Activated CD4-positive, alpha-beta T cell treated with anti-CD3 and anti-CD28 coated beads for 36 hours (primary cell): ENCODE results near the gene NAB2. TPM values are rescaled to one million over a fixed set of nuclear protein-coding genes. Genes with fewer than 3 reads are reported as not detected.
"Not testable (repeated sequence)": the region's sequence is repeated elsewhere in the genome, so short reads cannot be mapped to it uniquely, and the experiment has no call there.

Source experiments
- ATAC-seq: fragments of 200-7000 bp; cut with Tn5 transposase; one replicate; pipeline ENCODE4 v1.10.0; 2021; ENCODE audit warnings: mild to moderate bottlenecking, moderate library complexity
- CTCF ChIA-PET: fragments of 350-600 bp; sonication (Branson Sonifier 250); formaldehyde crosslinking; loops from one replicate; lab custom pipeline; 2021; ENCODE audit warnings: antibody characterized with exemption; lab: Charles Lee
- POLR2A ChIA-PET: fragments of 350-600 bp; sonication (Branson Sonifier 250); formaldehyde crosslinking; loops from one replicate; lab custom pipeline; 2021; ENCODE audit warnings: antibody characterized with exemption, inconsistent platforms; lab: Charles Lee
- DNase-seq: peaks from one replicate; pipeline ENCODE4 v3.0.0-alpha.2; 2020
- H3K27ac Mint-ChIP-seq: one replicate; pipeline ENCODE4 v1.8.0; 2021; ENCODE audit warnings: mixed read lengths
- H3K27me3 Mint-ChIP-seq: one replicate; pipeline ENCODE4 v1.8.0; 2021; ENCODE audit warnings: mixed read lengths
- H3K36me3 Mint-ChIP-seq: one replicate; pipeline ENCODE4 v1.8.0; 2021; ENCODE audit warnings: low read depth, mixed read lengths
- H3K4me1 Mint-ChIP-seq: one replicate; pipeline ENCODE4 v1.8.0; 2021; ENCODE audit warnings: mixed read lengths
- H3K4me3 Mint-ChIP-seq: one replicate; pipeline ENCODE4 v1.8.0; 2021; ENCODE audit warnings: mild to moderate bottlenecking, moderate library complexity, mixed read lengths
- H3K9me3 Mint-ChIP-seq: one replicate; pipeline ENCODE4 v1.8.0; 2021; ENCODE audit warnings: low read depth, mixed read lengths
- intact Hi-C, 2 experiments: fragments of 100-400 bp; cut with DNase I in 1 of 2; cut with micrococcal nuclease in 1 of 2; formaldehyde crosslinking; loops; one replicate each; pipeline versions ENCODE4 v1.14.2 to v1.15.1; 2022 to 2024; cut with DNase I, micrococcal nuclease
- total RNA-seq, 2 experiments: library from RNA; stranded (reverse); gene quantifications; one replicate each; pipeline ENCODE4 v1.2.3, GENCODE V29; 2021

The NAB2 gene
- total RNA-seq, 2 experiments from 2014 or later, result 46.8 to 48.6 TPM

GRCh38 chr12:57066245-57066644, 22.7 kb upstream of the NAB2 start:
- Mint-ChIP-seq H3K27me3 (no peaks in the 10 kb centered on the region), H3K4me3 (peak overlapping the region; percentile 76), H3K27ac (peak overlapping the region; percentile 97), H3K36me3 (peaks cover 81% of the 10 kb centered on the region), H3K4me1 (peaks cover 82% of the 10 kb centered on the region), H3K9me3 (peaks cover 5% of the 10 kb centered on the region)
- intact Hi-C loops, result no loop called here
- peak; percentile 37 for ATAC-seq
- POLR2A ChIA-PET, result interaction anchor here (0.8 to 1.5 kb wide), 3 partner anchors 12 to 382 kb away, joined by 4 to 7 read pairs (median 5); partner anchors contain the start of genes NEMP1 and STAT6
- no peak for DNase-seq
- CTCF ChIA-PET, result interaction anchor here (0.6 to 26.8 kb wide), 14 partner anchors 8 to 146 kb away, joined by 3 to 411 read pairs (median 4); partner anchors contain the start of genes NAB2, NEMP1, STAT6 and ZBTB39

DNA sequence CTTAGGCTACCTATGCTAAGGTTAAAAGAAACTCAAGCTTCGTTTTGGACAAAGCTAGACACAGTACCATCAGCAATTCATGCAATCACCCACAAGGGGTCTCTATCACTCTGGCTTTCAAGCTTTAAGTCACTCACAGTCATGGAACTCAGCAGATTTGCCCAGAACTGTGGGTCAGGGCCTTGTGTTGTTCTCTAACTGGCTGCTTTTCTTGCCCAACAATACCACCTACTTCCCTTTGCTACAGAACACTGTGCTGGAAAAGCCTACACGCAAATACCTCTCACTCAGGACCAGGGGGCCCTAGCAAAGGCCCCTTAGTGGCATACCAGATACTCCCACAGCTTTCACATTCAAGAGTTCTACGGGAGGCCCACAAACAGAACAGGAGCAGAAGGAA, 19.4 kb upstream of the NAB2 start:
- Mint-ChIP-seq H3K36me3 (peaks cover 76% of the 10 kb centered on the region), H3K9me3 (peaks cover 5% of the 10 kb centered on the region), H3K27ac (peak overlapping the region; percentile 89), H3K4me1 (peaks cover 74% of the 10 kb centered on the region), H3K27me3 (no peaks in the 10 kb centered on the region), H3K4me3 (peak overlapping the region; percentile 39)
- intact Hi-C loops, result loop anchor here (1.0 to 2.0 kb wide), 7 partner anchors 9 to 114 kb away; partner anchors contain the start of gene NEMP1 (in 1 of the 2)
- DNase-seq, result peak; percentile 74
- CTCF ChIA-PET, result interaction anchor here (0.6 to 26.8 kb wide), 33 partner anchors 9 to 556 kb away, joined by 3 to 411 read pairs (median 4); partner anchors contain the start of genes LRP1, NAB2, NEMP1 and STAT6
- ATAC-seq, result peak; percentile 73
- POLR2A ChIA-PET, result interaction anchor here (0.7 to 2.9 kb wide), 5 partner anchors 9 to 42 kb away, joined by 3 to 30 read pairs (median 5); partner anchors contain the start of genes NAB2, NEMP1 and STAT6

DNA sequence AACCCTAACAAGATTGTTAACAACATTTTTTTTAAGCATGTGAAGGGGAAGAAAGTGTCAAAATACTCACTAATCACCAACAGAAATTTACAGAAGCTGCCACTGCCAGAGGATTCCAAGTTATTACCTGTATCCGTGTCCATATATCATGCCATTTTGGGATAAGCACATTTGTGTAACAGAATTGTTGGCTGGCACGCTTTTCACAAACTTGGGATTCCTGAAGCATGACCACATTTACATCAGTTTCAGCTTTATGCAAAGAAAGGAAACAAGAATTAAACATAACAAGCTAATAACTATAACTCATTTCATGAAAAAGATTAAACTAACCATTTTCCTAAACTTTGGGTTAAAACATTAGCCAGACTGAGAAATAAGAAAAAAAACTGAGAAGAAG, 16.3 kb upstream of the NAB2 start:
- ChIA-PET CTCF (interaction anchor here (0.7 to 26.8 kb wide), 7 partner anchors 13 to 318 kb away, joined by 3 to 411 read pairs (median 8); partner anchors contain the start of genes NAB2 and STAT6), POLR2A (interaction anchor here (0.7 kb wide), 1 partner anchor 45 kb away, joined by 4 read pairs; no protein-coding TSS in a partner anchor)
- Mint-ChIP-seq H3K4me3 (no peak overlapping the region), H3K36me3 (peaks cover 68% of the 10 kb centered on the region), H3K27ac (peak overlapping the region; percentile 75), H3K4me1 (peaks cover 52% of the 10 kb centered on the region), H3K9me3 (no peaks in the 10 kb centered on the region), H3K27me3 (no peaks in the 10 kb centered on the region)
- intact Hi-C loops, result no loop called here
- ATAC-seq, result no peak
- no peak for DNase-seq

GRCh38 chr12:57073566-57074450, 15.1 kb upstream of the NAB2 start:
- H3K27me3 Mint-ChIP-seq, DNase-seq, H3K4me3 Mint-ChIP-seq, intact Hi-C loops, H3K9me3 Mint-ChIP-seq, ATAC-seq: not testable (repeated sequence)
- POLR2A ChIA-PET, result interaction anchor here (0.6 to 1.2 kb wide), 4 partner anchors 16 to 394 kb away, joined by 3 to 11 read pairs (median 4); no protein-coding TSS in a partner anchor
- Mint-ChIP-seq H3K36me3 (peaks cover 58% of the 10 kb centered on the region), H3K4me1 (peaks cover 42% of the 10 kb centered on the region), H3K27ac (peak overlapping the region; percentile 25)
- CTCF ChIA-PET, result interaction anchor here (0.6 to 26.8 kb wide), 7 partner anchors 9 to 317 kb away, joined by 3 to 411 read pairs (median 9); partner anchors contain the start of genes NAB2 and STAT6

DNA sequence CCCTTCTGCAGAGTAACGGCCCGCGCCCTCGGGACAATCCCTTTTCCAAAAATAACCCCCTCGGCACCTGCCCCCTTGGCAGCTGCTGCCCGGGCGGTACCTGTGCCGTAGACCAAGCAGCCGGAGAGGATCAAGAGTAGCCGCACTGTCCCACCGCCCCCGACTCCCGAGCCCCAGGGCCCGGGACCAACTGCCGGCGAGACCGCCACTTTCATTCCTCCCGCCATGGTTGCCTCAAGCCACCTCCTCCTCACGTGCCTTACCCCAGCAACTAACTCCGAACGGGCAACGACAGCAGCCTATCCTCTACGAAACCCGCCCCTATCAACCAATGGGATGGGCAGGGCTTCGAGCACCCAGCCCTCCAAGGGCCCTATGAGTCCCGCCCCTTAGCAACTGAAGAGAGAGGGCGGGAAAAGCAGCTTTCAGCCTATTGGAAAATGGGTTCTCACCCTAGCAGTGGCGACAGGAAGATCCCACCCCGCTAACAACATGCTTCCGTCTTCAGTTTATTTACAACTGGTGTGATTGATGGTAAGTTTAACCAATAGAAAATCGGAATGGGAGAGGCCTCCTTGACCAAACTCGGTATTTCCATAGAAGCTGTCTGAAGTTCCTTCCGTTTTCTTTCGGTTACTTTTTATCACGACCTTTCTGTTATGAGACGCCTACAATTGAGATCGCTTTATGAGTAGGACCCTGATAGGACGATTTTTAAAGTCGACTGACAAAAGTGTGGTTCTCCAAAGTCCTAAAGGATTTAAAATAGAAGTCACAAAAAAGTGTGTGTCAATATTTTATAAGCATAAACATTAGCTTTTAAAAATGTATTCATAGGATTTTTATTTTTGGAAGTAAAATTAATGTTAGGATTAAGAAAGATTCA, 10.2 kb upstream of the NAB2 start, which contains the start of gene NEMP1:
Gene NEMP1, minus strand, starts transcription at position 273 of the 886 bp plus-strand sequence. Its CDS starts 46 bp downstream, at position 227.
- Mint-ChIP-seq H3K4me3 (peak within 1 kb of the TSS; percentile 97), H3K4me1 (peaks cover 29% of the 10 kb centered on the region), H3K27ac (peak within 1 kb of the TSS; percentile 94), H3K36me3 (peaks cover 26% of the 10 kb centered on the region), H3K9me3 (no peaks in the 10 kb centered on the region), H3K27me3 (no peaks in the 10 kb centered on the region)
- ChIA-PET POLR2A (interaction anchor here (0.5 to 3.2 kb wide), 14 partner anchors 9 to 401 kb away, joined by 3 to 35 read pairs (median 5); partner anchors contain the start of genes NACA, PTGES3 and STAT6), CTCF (interaction anchor here (0.6 to 26.8 kb wide), 21 partner anchors 8 to 444 kb away, joined by 3 to 411 read pairs (median 4); partner anchors contain the start of genes NAB2, NACA and STAT6)
- intact Hi-C loops, result loop anchor here (1.0 to 2.0 kb wide), 8 partner anchors 9 to 442 kb away; partner anchors contain the start of genes NACA (in 1 of the 2) and PTGES3 (in 1 of the 2)
- ATAC-seq (peak; percentile 95), DNase-seq (peak; percentile 97)

DNA sequence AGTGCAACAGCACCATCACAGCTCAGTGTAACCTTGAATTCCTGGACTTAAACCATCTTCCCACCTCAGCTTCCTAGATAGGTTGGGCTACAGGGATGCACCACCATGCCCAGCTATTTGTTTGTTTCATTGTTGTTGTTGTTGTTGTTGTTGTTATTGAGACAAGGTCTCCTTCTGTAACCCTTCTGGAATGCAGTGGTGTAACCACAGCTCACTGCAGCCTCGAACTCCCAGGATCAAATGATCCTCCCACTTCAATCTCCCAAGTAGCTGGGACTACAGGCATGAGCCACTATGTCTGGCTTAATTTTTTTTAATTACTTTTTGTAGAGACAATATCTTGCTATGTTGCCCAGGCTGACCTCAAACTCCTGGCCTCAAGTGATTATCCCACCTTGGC, 9.1 kb upstream of the NAB2 start:
- peak overlapping the region; percentile 94 for H3K27ac Mint-ChIP-seq
- no peaks in the 10 kb centered on the region for H3K9me3 Mint-ChIP-seq
- H3K36me3 Mint-ChIP-seq, result peaks cover 17% of the 10 kb centered on the region
- no peak for DNase-seq
- H3K27me3 Mint-ChIP-seq, result no peaks in the 10 kb centered on the region
- POLR2A ChIA-PET, result interaction anchor here (0.7 to 3.2 kb wide), 5 partner anchors 11 to 392 kb away, joined by 4 to 35 read pairs (median 6); partner anchors contain the start of genes PTGES3, SHMT2 and STAT6
- H3K4me1 Mint-ChIP-seq, result peaks cover 29% of the 10 kb centered on the region
- CTCF ChIA-PET, result interaction anchor here (0.6 to 26.8 kb wide), 14 partner anchors 9 to 445 kb away, joined by 3 to 411 read pairs (median 5); partner anchors contain the start of genes NAB2 and STAT6
- peak overlapping the region; percentile 97 for H3K4me3 Mint-ChIP-seq
- intact Hi-C loops, result loop anchor here (2.0 to 10.0 kb wide), 6 partner anchors 15 to 1145 kb away; partner anchors contain the start of genes DGKA (in 1 of the 2), IL23A (in 1 of the 2), MYL6 (in 1 of the 2) and MYL6B (in 1 of the 2)
- ATAC-seq, result no peak

GRCh38 chr12:57080855-57081254, 8.1 kb upstream of the NAB2 start:
- ChIA-PET POLR2A (no interaction called here), CTCF (interaction anchor here (0.6 to 26.8 kb wide), 7 partner anchors 10 to 898 kb away, joined by 3 to 411 read pairs (median 8); partner anchors contain the start of genes NAB2 and STAT6)
- DNase-seq (no peak), ATAC-seq (no peak)
- H3K27me3 Mint-ChIP-seq, result no peaks in the 10 kb centered on the region
- H3K36me3 Mint-ChIP-seq, result peaks cover 21% of the 10 kb centered on the region
- H3K9me3 Mint-ChIP-seq, result no peaks in the 10 kb centered on the region
- H3K27ac Mint-ChIP-seq, result peak overlapping the region; percentile 24
- H3K4me3 Mint-ChIP-seq, result no peak overlapping the region
- peaks cover 39% of the 10 kb centered on the region for H3K4me1 Mint-ChIP-seq
- intact Hi-C loops, result loop anchor here in 1 of 2 experiments (10.0 kb wide), 4 partner anchors 746 to 1146 kb away; partner anchors contain the start of genes DGKA, IL23A, MYL6 and MYL6B

- CTCF ChIA-PET, result interaction anchor here (2.4 to 24.0 kb wide), 2 partner anchors 14 to 26 kb away, joined by 6 to 411 read pairs; partner anchors contain the start of genes NEMP1 and STAT6
These were observed 2.9 kb upstream of the NAB2 start for GRCh38 chr12:57085999-57086492.

GRCh38 chr12:57086493-57087009, 2.4 kb upstream of the NAB2 start:
- ChIA-PET POLR2A (interaction anchor here (1.9 to 2.1 kb wide), 2 partner anchors 8 to 25 kb away, joined by 10 to 12 read pairs; partner anchors contain the start of genes NEMP1 and STAT6), CTCF (interaction anchor here (2.4 to 24.0 kb wide), 2 partner anchors 15 to 25 kb away, joined by 6 to 411 read pairs; partner anchors contain the start of genes NEMP1 and STAT6)
- peaks cover 46% of the 10 kb centered on the region for H3K4me1 Mint-ChIP-seq
- peaks cover 25% of the 10 kb centered on the region for H3K36me3 Mint-ChIP-seq
- peak overlapping the region; percentile 97 for H3K27ac Mint-ChIP-seq
- intact Hi-C loops, result loop anchor here (1.0 to 10.0 kb wide), 15 partner anchors 8 to 1152 kb away; partner anchors contain the start of genes RPL41 (in 2 of the 2), ZC3H10 (in 2 of the 2), ARHGAP9 (in 1 of the 2) and DGKA (in 1 of the 2)
- DNase-seq (peak; percentile 70), ATAC-seq (no peak)
- H3K4me3 Mint-ChIP-seq, result peak overlapping the region; percentile 93
- H3K9me3 Mint-ChIP-seq, result no peaks in the 10 kb centered on the region
- no peaks in the 10 kb centered on the region for H3K27me3 Mint-ChIP-seq

More at GRCh38 chr12:57085999-57086492, 2.9 kb upstream of the NAB2 start:
- DNase-seq (peak; percentile 74), ATAC-seq (no peak)
- peaks cover 42% of the 10 kb centered on the region for H3K4me1 Mint-ChIP-seq
- no peaks in the 10 kb centered on the region for H3K9me3 Mint-ChIP-seq
- POLR2A ChIA-PET, result no interaction called here
- no peaks in the 10 kb centered on the region for H3K27me3 Mint-ChIP-seq
- H3K4me3 Mint-ChIP-seq, result peak overlapping the region; percentile 93
- H3K36me3 Mint-ChIP-seq, result peaks cover 22% of the 10 kb centered on the region
- intact Hi-C loops, result loop anchor here (5.0 to 10.0 kb wide), 9 partner anchors 346 to 1151 kb away; partner anchors contain the start of genes RPL41 (in 2 of the 2), ZC3H10 (in 2 of the 2), ARHGAP9 (in 1 of the 2) and DGKA (in 1 of the 2)
- peak overlapping the region; percentile 97 for H3K27ac Mint-ChIP-seq
